Measurements from ENCODE around the gene CARS2.

CARS2 gene

DNA sequence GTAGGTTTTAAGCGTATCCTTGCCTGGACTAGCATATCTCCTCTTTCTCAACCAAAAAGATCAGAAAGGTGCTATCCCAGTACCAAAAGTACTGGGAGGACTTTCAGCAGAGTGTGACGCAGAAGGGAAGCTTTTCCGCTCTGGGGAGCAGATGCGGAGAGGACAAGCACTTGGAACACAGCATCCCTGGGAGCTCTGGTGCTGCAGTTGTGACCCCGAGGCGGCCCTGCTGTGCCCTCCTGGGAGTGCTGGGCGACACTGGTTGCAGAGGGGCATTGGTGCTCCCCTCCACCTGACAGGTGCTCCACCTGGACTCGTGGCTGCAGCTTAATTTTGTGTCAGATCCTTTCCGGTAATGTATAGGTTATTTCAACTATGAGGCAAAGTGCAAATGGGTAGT, 87.1 kb downstream of the CARS2 start:
- H3K27ac ChIP-seq = no peak overlapping the region
- no peaks in the 10 kb centered on the region for H3K27me3 ChIP-seq (ENCODE audit: insufficient read depth, low read depth)
- H3K4me1 ChIP-seq (ENCODE audit: low read depth, poor library complexity, severe bottlenecking) = peaks cover 12% of the 10 kb centered on the region
- TF ChIP-seq, protein P1, sequence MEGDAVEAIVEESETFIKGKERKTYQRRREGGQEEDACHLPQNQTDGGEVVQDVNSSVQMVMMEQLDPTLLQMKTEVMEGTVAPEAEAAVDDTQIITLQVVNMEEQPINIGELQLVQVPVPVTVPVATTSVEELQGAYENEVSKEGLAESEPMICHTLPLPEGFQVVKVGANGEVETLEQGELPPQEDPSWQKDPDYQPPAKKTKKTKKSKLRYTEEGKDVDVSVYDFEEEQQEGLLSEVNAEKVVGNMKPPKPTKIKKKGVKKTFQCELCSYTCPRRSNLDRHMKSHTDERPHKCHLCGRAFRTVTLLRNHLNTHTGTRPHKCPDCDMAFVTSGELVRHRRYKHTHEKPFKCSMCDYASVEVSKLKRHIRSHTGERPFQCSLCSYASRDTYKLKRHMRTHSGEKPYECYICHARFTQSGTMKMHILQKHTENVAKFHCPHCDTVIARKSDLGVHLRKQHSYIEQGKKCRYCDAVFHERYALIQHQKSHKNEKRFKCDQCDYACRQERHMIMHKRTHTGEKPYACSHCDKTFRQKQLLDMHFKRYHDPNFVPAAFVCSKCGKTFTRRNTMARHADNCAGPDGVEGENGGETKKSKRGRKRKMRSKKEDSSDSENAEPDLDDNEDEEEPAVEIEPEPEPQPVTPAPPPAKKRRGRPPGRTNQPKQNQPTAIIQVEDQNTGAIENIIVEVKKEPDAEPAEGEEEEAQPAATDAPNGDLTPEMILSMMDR (conservative IDR thresholded peaks at IDR 0.05; ENCODE audit: low read depth, low read length) = no peak
- no peak overlapping the region for H2AFZ ChIP-seq (ENCODE audit: low read depth)
- peaks cover 58% of the 10 kb centered on the region for H3K79me2 ChIP-seq (ENCODE audit: insufficient read depth, low read depth)
- H3K4me3 ChIP-seq (IDR thresholded peaks at IDR 0.05; ENCODE audit: insufficient read depth, low read depth, low read length) = no peak overlapping the region
- no peak overlapping the region for H3K4me2 ChIP-seq
- no peaks in the 10 kb centered on the region for H3K36me3 ChIP-seq (ENCODE audit: insufficient read depth)
- no peaks in the 10 kb centered on the region for H4K20me1 ChIP-seq (ENCODE audit: insufficient read depth)
- no peak overlapping the region for H3K9ac ChIP-seq

DNA sequence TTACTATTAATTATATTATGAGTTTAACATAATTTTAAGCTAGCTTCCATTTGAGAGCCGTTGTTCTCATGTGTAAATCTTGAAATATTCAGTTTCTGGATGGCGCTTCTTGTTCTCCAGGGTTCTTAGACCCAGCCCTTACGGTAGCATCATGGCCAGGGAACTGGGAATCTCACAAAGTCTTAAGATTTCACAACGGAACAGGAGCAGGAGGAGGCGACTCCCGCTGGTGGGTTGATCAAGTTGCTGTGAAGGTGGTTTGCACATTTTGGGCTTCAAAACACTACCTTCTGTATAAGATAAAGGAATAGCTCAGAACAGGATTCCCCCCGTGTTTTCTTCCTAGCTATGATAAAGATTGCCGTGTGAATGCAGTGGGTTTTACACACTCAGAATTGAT, 87.7 kb downstream of the CARS2 start:
- Histone ChIP-seq H3K4me2 (no peak overlapping the region), H3K79me2 (ENCODE audit: insufficient read depth, low read depth) (peaks cover 58% of the 10 kb centered on the region), H3K27ac (no peak overlapping the region), H3K9ac (no peak overlapping the region), H3K4me3 (IDR thresholded peaks at IDR 0.05; ENCODE audit: insufficient read depth, low read depth, low read length) (no peak overlapping the region), H2AFZ (ENCODE audit: low read depth) (no peak overlapping the region), H3K4me1 (ENCODE audit: low read depth, poor library complexity, severe bottlenecking) (peaks cover 12% of the 10 kb centered on the region), H3K27me3 (ENCODE audit: insufficient read depth, low read depth) (no peaks in the 10 kb centered on the region), H4K20me1 (ENCODE audit: insufficient read depth) (no peaks in the 10 kb centered on the region), H3K36me3 (ENCODE audit: insufficient read depth) (no peaks in the 10 kb centered on the region)
- TF ChIP-seq, protein P1 (conservative IDR thresholded peaks at IDR 0.05; ENCODE audit: low read depth, low read length) = no peak

DNA sequence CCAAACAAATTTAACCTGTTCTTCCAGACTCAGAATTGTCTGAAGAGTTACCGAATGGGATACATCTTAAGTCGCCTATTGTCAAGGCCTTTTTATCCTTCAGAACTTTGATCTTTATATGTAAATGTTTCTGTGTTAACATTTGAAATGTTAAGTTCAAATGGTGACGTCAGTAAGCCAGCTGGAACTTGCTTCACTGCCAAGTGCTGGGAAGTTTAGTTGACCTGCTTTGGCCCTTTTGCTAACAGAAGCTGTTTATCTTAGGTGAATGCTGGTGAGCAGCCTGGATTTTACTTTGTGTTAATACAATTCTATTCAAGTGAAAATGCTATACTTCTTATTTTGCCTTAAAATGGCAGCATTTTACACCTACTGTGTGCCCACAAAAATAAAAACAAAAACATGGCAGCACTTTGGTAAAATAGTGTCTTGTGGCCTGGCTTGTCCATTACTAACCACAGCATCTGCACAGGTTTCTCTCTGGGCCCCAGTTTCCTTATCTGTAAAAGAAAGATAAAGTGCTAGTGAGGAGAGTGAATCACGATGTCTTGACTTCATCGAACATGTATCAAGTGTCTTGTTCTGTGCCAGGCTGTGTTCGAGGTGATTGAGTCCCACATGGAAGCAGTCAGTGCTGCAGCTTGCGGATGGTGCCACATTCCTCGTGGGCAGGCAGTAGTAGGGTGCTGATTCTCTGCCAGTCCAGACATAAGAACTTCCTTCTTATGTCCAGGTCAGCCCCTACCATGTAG, 88.4 kb downstream of the CARS2 start:
- no peaks in the 10 kb centered on the region for H3K27me3 ChIP-seq (ENCODE audit: insufficient read depth, low read depth)
- no peaks in the 10 kb centered on the region for H3K36me3 ChIP-seq (ENCODE audit: insufficient read depth)
- H3K9ac ChIP-seq = no peak overlapping the region
- H3K4me1 ChIP-seq (ENCODE audit: low read depth, poor library complexity, severe bottlenecking) = peaks cover 12% of the 10 kb centered on the region
- no peak overlapping the region for H3K27ac ChIP-seq
- H3K79me2 ChIP-seq (ENCODE audit: insufficient read depth, low read depth) = peaks cover 58% of the 10 kb centered on the region
- no peaks in the 10 kb centered on the region for H4K20me1 ChIP-seq (ENCODE audit: insufficient read depth)
- TF ChIP-seq, protein P1 (conservative IDR thresholded peaks at IDR 0.05; ENCODE audit: low read depth, low read length) = no peak
- H3K4me3 ChIP-seq (IDR thresholded peaks at IDR 0.05; ENCODE audit: insufficient read depth, low read depth, low read length) = no peak overlapping the region
- peak overlapping the region; percentile 76; the same call in 1 of the 2 replicates for H3K4me2 ChIP-seq
- no peak overlapping the region for H2AFZ ChIP-seq (ENCODE audit: low read depth)

DNA sequence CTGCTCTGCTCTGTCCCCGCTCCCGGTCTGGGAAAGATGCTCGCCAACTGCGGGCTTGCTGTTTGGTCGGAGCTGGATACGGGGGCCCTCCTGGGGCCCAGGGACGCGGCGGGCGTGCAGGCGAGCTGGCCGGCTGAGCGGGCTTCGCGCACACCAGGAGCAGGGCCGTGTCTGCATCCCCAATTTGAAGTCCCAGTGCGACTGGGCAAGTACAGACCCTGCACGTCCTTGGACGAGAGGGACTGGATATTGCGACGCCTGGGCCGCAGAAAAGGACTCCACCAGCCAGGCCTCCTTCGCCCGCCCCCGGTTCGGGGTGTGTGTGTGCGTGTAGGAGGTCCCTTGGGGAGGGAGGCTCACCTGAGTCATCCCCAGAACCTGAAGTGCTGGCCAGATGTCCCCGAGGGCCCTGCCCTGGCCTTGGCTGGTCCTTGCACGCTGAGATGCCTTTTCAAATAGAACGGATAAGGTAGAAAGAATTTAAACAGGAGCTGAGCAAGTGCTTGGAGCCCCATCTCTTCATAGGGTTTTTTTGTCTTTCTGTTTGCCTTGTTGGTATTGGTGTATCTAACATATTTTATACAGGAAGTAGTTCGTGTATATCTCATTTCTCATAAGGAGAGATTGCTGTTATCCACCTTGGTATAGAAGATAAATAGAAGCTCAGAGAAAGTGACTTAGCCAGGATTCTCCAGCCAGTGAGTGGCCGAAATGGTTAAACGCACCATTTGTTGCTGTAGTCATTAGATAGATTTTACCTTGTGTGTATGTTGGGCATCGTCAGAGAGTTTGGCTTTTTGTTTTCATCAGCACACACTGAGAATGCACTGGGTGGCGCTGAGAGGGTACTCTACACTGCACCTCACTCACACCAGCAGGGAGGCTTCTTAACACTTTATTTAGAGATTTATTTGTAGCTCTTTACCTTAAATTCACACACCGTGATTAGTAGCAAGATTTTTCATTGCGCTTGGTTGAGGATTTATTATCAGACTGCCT, 89.5 kb downstream of the CARS2 start:
- peak overlapping the region; percentile 61; the same call in 1 of the 2 replicates for H3K9ac ChIP-seq
- no peaks in the 10 kb centered on the region for H3K36me3 ChIP-seq (ENCODE audit: insufficient read depth)
- peak overlapping the region; percentile 76; the same call in 1 of the 2 replicates for H2AFZ ChIP-seq (ENCODE audit: low read depth)
- H3K4me1 ChIP-seq (ENCODE audit: low read depth, poor library complexity, severe bottlenecking) = peaks cover 12% of the 10 kb centered on the region
- peak overlapping the region; percentile 37 for H3K4me3 ChIP-seq (IDR thresholded peaks at IDR 0.05; ENCODE audit: insufficient read depth, low read depth, low read length)
- TF ChIP-seq, protein P1 (conservative IDR thresholded peaks at IDR 0.05; ENCODE audit: low read depth, low read length) = no peak
- peak overlapping the region; percentile 76 for H3K4me2 ChIP-seq
- H3K79me2 ChIP-seq (ENCODE audit: insufficient read depth, low read depth) = peaks cover 54% of the 10 kb centered on the region
- H3K27ac ChIP-seq = no peak overlapping the region
- H3K27me3 ChIP-seq (ENCODE audit: insufficient read depth, low read depth) = no peaks in the 10 kb centered on the region
- no peaks in the 10 kb centered on the region for H4K20me1 ChIP-seq (ENCODE audit: insufficient read depth)

Data from KMS-11 (cell line).